K562 (cell line): Measurements from ENCODE around the gene BRF1.

ENCODE experiments used
- CTCF ChIP-seq, 3 experiments: IDR thresholded peaks in 2 of 3; conservative IDR thresholded peaks in 1 of 3; 2 replicates each; pipeline ENCODE4 v1.5.1; 2011 to 2012; ENCODE audit warnings: low read length in 3 of 3, mild to moderate bottlenecking in 3 of 3, control low read depth in 2 of 3, improper control_type of control experiment in 1 of 3, inconsistent platforms in 1 of 3, low read depth in 1 of 3, mixed read lengths in 1 of 3, moderate library complexity in 1 of 3; ENCODE audit not compliant: insufficient read depth in 2 of 3
- EP300 ChIP-seq: IDR thresholded peaks from 2 replicates; pipeline ENCODE4 v1.6.1; 2012; ENCODE audit warnings: low read length, improper control_type of control experiment
- TFAM ChIP-seq: fragments of 250-450 bp; sonication (Bioruptor Pico); conservative IDR thresholded peaks from 2 replicates; pipeline ENCODE4 v1.5.0; 2021; ENCODE audit warnings: mild to moderate bottlenecking, moderate library complexity
- ZBTB40 ChIP-seq, 2 experiments: fragments of 450-650 bp in 1 of 2; sonication (generic) in 1 of 2; formaldehyde crosslinking in 1 of 2; IDR thresholded peaks; 2 replicates each; pipeline versions ENCODE4 v1.7.1 to v1.9.0; 2016 to 2022; ENCODE audit warnings: inconsistent platforms in 1 of 2, mild to moderate bottlenecking in 1 of 2, missing genetic modification reagents in 1 of 2

GRCh38 chr14:105269405-105269804 is 31.4 kb downstream of the BRF1 start:
- TF ChIP-seq CTCF (IDR thresholded peaks at IDR 0.05 in 2 of 3, conservative IDR thresholded peaks at IDR 0.05 in 1 of 3; ENCODE audit: insufficient read depth in 2 of 3, low read depth in 1 of 3, low read length in 3 of 3) (no peak), TFAM (CRISPR knock-in tag) (no peak), EP300 (no peak), ZBTB40 (IDR thresholded peaks at IDR 0.05) (no peak), ZBTB40 (CRISPR knock-in tag; IDR thresholded peaks at IDR 0.05) (no peak)
